ENCODE results near the gene TEP1.

Gene TEP1

GRCh38 chr14:20440465-20440864 is 27.2 kb upstream of the TEP1 start:
- Mint-ChIP-seq H3K4me3 (peak overlapping the region; percentile 70), H3K4me1 (ENCODE audit: low read depth) (peaks cover 29% of the 10 kb centered on the region), H3K36me3 (peaks cover 4% of the 10 kb centered on the region), H3K27me3 (no peaks in the 10 kb centered on the region), H3K9me3 (ENCODE audit: low read depth) (no peaks in the 10 kb centered on the region), H3K27ac (peak overlapping the region; percentile 89)

GRCh38 chr14:20438664-20439063 is 25.4 kb upstream of the TEP1 start:
- Mint-ChIP-seq H3K27me3 (no peaks in the 10 kb centered on the region), H3K36me3 (peaks cover 4% of the 10 kb centered on the region), H3K27ac (no peak overlapping the region), H3K9me3 (ENCODE audit: low read depth) (no peaks in the 10 kb centered on the region), H3K4me1 (ENCODE audit: low read depth) (peaks cover 29% of the 10 kb centered on the region), H3K4me3 (no peak overlapping the region)

GRCh38 chr14:20436363-20436755 is 23.1 kb upstream of the TEP1 start:
- Mint-ChIP-seq H3K4me1 (ENCODE audit: low read depth) (peaks cover 19% of the 10 kb centered on the region), H3K27me3 (no peaks in the 10 kb centered on the region), H3K36me3 (no peaks in the 10 kb centered on the region), H3K9me3 (ENCODE audit: low read depth) (no peaks in the 10 kb centered on the region), H3K4me3 (no peak overlapping the region), H3K27ac (no peak overlapping the region)

- no peaks in the 10 kb centered on the region for H3K36me3 Mint-ChIP-seq
- H3K27me3 Mint-ChIP-seq = no peaks in the 10 kb centered on the region
- peaks cover 15% of the 10 kb centered on the region for H3K4me1 Mint-ChIP-seq (ENCODE audit: low read depth)
- no peaks in the 10 kb centered on the region for H3K9me3 Mint-ChIP-seq (ENCODE audit: low read depth)
- no peak within 1 kb of the TSS for H3K4me3 Mint-ChIP-seq
- H3K27ac Mint-ChIP-seq = no peak within 1 kb of the TSS
Observed at GRCh38 chr14:20435582-20436362, 22.5 kb upstream of the TEP1 start, which contains the start of gene KLHL33. Gene KLHL33, minus strand, starts transcription at chr14:20436166. Its CDS starts 355 bp downstream, at chr14:20435811.

- H3K9me3 Mint-ChIP-seq (ENCODE audit: low read depth) = no peaks in the 10 kb centered on the region
- H3K4me1 Mint-ChIP-seq (ENCODE audit: low read depth) = peaks cover 10% of the 10 kb centered on the region
- no peak overlapping the region for H3K27ac Mint-ChIP-seq
- no peaks in the 10 kb centered on the region for H3K27me3 Mint-ChIP-seq
- H3K36me3 Mint-ChIP-seq = no peaks in the 10 kb centered on the region
- H3K4me3 Mint-ChIP-seq = no peak overlapping the region
Observed at GRCh38 chr14:20434701-20435581, 21.6 kb upstream of the TEP1 start.

- H3K36me3 Mint-ChIP-seq = no peaks in the 10 kb centered on the region
- peak overlapping the region; percentile 46 for H3K4me3 Mint-ChIP-seq
- peaks cover 38% of the 10 kb centered on the region for H3K4me1 Mint-ChIP-seq (ENCODE audit: low read depth)
- peak overlapping the region; percentile 86 for H3K27ac Mint-ChIP-seq
- H3K27me3 Mint-ChIP-seq = no peaks in the 10 kb centered on the region
- no peaks in the 10 kb centered on the region for H3K9me3 Mint-ChIP-seq (ENCODE audit: low read depth)
Observed at GRCh38 chr14:20429801-20430669, 16.7 kb upstream of the TEP1 start.

DNA sequence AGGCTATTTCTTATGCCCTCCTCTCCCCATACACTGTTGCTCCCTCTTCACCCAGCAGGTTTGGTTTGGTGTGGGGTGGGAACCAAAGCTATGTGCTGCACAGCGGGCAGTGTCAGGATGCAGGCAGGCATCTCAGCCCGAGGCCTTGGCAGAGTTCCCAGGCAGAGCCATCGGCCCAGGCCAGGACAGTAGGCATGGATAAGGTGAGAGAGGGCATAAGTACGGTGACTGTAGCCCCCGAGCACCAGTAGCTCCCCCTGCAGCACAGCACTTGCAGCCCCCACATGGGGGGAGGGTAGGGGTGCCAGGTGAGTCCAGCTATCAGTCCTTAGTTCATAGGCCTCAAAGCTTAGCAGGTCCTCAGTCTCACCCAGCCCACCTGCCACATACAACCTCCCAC is 15.5 kb upstream of the TEP1 start:
- Mint-ChIP-seq H3K4me3 (peak overlapping the region; percentile 65), H3K4me1 (ENCODE audit: low read depth) (peaks cover 38% of the 10 kb centered on the region), H3K27me3 (no peaks in the 10 kb centered on the region), H3K36me3 (no peaks in the 10 kb centered on the region), H3K9me3 (ENCODE audit: low read depth) (no peaks in the 10 kb centered on the region), H3K27ac (peak overlapping the region; percentile 86)

DNA sequence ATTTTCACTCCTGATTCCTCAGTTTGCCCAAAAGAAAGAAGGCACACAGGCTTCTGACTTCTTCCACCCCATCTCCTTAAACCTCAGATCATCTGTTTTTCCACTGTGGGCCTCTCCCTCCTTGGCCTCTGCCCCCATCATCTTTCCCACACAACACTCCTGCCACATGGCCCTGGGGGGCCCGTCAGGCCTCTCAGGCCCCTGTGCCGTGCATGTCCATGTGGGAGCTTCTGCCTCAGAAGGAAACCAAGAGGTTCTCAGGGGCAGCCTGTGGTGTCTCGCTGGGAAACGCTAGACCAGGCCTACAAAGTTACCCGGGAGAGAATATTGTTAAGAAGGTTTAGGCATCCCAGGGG is 14.7 kb upstream of the TEP1 start:
- Mint-ChIP-seq H3K9me3 (ENCODE audit: low read depth) (no peaks in the 10 kb centered on the region), H3K27ac (peak overlapping the region; percentile 86), H3K4me1 (ENCODE audit: low read depth) (peaks cover 38% of the 10 kb centered on the region), H3K4me3 (peak overlapping the region; percentile 65), H3K27me3 (no peaks in the 10 kb centered on the region), H3K36me3 (no peaks in the 10 kb centered on the region)

DNA sequence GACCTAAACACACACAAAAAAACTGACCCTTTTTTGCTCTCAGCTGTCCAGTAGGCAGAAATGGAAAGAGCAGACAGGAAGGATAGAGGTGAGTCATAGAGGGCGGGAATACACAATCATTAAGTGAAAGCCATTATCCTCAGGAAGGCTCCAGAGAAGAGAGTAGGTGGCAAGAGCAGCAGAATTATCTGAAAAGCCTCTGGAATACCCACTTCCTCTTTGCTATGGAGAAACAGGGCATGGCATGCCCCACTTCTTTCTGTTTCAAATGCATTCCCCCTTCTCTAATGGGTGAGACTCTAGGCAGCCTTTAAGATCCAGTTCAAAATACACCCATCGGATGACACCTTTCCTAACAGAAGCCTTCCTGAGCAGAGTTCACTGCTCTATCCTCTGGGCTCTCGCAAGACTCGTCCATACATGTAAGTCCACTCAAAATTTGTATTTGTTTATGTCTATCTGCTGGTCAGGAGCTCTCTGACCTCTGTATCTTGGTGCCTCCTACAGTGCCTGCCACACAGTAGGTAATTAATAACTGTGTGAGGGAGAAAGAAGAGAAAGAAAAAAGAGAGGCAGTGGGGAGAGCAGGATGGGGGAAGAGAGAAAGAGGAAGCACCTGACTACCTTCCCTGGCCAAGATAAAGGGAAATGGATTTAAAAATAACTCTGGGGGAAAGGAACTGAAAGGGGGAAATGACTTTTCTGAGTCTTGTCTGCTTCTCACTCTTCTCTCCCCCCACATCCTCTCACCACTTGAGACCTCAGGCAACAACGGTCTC is 14.1 kb upstream of the TEP1 start:
- Mint-ChIP-seq H3K9me3 (ENCODE audit: low read depth) (no peaks in the 10 kb centered on the region), H3K27ac (peak overlapping the region; percentile 86), H3K4me1 (ENCODE audit: low read depth) (peaks cover 38% of the 10 kb centered on the region), H3K36me3 (no peaks in the 10 kb centered on the region), H3K4me3 (peak overlapping the region; percentile 65), H3K27me3 (no peaks in the 10 kb centered on the region)

DNA sequence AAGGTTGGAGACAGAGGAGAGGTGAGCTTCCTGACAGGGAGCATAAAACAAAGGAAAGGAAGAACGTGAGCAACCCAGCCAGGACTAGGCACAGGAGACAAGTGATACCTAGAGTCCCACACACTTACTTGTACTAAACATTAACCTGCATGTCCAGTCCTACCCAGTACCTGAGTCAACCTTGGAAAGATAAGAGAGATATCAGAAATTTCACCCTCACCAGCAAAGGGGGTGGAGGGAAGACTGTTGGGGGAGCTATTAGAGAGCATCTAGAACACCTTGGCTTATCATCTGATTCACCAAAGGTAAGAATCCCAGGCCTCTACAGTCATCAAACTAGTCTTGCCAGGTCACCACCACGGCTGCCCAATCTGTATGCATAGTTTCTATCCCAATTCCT is 11.6 kb upstream of the TEP1 start:
- H3K9me3 Mint-ChIP-seq (ENCODE audit: low read depth) = no peaks in the 10 kb centered on the region

GRCh38 chr14:20422886-20423285 is 9.6 kb upstream of the TEP1 start:
- Mint-ChIP-seq H3K36me3 (no peaks in the 10 kb centered on the region), H3K4me1 (ENCODE audit: low read depth) (peaks cover 13% of the 10 kb centered on the region), H3K27ac (no peak overlapping the region), H3K4me3 (no peak overlapping the region), H3K9me3 (ENCODE audit: low read depth) (no peaks in the 10 kb centered on the region), H3K27me3 (no peaks in the 10 kb centered on the region)

More for the DNA sequence above, 11.6 kb upstream of the TEP1 start:
- Mint-ChIP-seq H3K4me1 (ENCODE audit: low read depth) (peaks cover 32% of the 10 kb centered on the region), H3K27me3 (no peaks in the 10 kb centered on the region), H3K27ac (no peak overlapping the region), H3K4me3 (no peak overlapping the region), H3K36me3 (no peaks in the 10 kb centered on the region)

DNA sequence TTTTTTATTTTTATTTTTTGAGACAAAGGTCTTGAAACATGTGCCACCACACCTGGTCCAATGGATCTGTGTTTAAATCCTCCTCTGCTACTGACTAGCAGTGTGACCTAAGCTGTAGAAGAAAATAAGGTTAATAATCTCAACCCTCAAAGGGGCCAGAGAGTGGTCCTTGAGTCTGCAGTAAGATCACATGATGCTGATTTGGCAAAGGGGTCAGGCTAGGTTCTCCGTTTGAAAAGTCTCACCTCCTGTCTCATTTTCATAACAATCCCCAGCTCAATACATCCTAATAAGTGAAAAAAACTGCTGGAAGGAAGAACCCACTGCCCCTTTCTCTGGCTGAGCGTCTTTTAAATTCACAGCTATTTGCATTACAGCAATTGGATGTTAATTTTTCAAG is 8.0 kb upstream of the TEP1 start:
- Mint-ChIP-seq H3K4me1 (ENCODE audit: low read depth) (peaks cover 5% of the 10 kb centered on the region), H3K27me3 (no peaks in the 10 kb centered on the region), H3K4me3 (no peak overlapping the region), H3K9me3 (ENCODE audit: low read depth) (no peaks in the 10 kb centered on the region), H3K36me3 (no peaks in the 10 kb centered on the region), H3K27ac (no peak overlapping the region)

DNA sequence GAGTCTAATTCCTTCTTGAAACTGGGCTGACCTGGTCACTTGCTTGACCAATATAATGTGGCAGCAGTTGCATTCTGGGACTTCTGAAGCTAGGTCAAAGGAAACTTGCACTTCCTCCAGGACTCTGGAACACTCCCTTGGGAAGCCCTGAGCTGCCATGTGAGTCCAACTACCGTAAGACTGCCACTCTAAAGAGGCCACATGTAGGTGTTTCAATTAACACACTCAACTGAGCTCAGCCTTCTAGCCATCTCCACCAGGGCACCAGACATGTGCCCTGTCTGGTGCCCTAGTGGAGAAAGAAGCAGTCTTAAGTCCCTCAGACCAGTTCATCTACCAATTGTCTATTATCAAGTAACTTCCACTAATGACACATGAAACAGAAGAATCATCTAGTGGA is 6.1 kb upstream of the TEP1 start:
- Mint-ChIP-seq H3K4me1 (ENCODE audit: low read depth) (peaks cover 11% of the 10 kb centered on the region), H3K27me3 (no peaks in the 10 kb centered on the region), H3K4me3 (no peak overlapping the region), H3K36me3 (no peaks in the 10 kb centered on the region), H3K27ac (no peak overlapping the region), H3K9me3 (ENCODE audit: low read depth) (no peaks in the 10 kb centered on the region)

GRCh38 chr14:20418501-20418909 is 5.2 kb upstream of the TEP1 start:
- H3K4me3 Mint-ChIP-seq = no peak overlapping the region

More at GRCh38 chr14:20418501-20418909, 5.2 kb upstream of the TEP1 start:
- Mint-ChIP-seq H3K27ac (no peak overlapping the region), H3K4me1 (ENCODE audit: low read depth) (peaks cover 19% of the 10 kb centered on the region), H3K27me3 (no peaks in the 10 kb centered on the region), H3K36me3 (no peaks in the 10 kb centered on the region), H3K9me3 (ENCODE audit: low read depth) (no peaks in the 10 kb centered on the region)

Measured in activated naive CD8-positive, alpha-beta T cell (primary cell).